ENCODE results near the gene PPT2.

PPT2 gene

GRCh38 chr6:32113386-32114352, 40.3 kb upstream of the PPT2 start:
- Histone ChIP-seq H3K9me3 (ENCODE audit: low read length) (no peaks in the 10 kb centered on the region), H3K27ac (ENCODE audit: low read depth, low read length) (peak overlapping the region; percentile 78), H3K9ac (ENCODE audit: low read length) (no peak overlapping the region), H3K27me3 (ENCODE audit: control insufficient read depth in 1 of 2, insufficient read depth in 2 of 2, low read length in 2 of 2) (no peaks in the 10 kb centered on the region), H3K36me3 (ENCODE audit: insufficient read depth, low read length) (peaks cover 34% of the 10 kb centered on the region), H3K4me3 (ENCODE audit: low read depth in 1 of 2, low read length in 2 of 2) (no peak overlapping the region), H3K4me1 (ENCODE audit: insufficient read depth, low read length) (peaks cover 42% of the 10 kb centered on the region)

- no peak overlapping the region for H3K9ac ChIP-seq (ENCODE audit: low read length)
- H3K9me3 ChIP-seq (ENCODE audit: low read length): no peaks in the 10 kb centered on the region
- peaks cover 46% of the 10 kb centered on the region for H3K4me1 ChIP-seq (ENCODE audit: insufficient read depth, low read length)
- peak overlapping the region; percentile 31 for H3K27ac ChIP-seq (ENCODE audit: low read depth, low read length)
- peaks cover 41% of the 10 kb centered on the region for H3K36me3 ChIP-seq (ENCODE audit: insufficient read depth, low read length)
- no peaks in the 10 kb centered on the region for H3K27me3 ChIP-seq (ENCODE audit: control insufficient read depth in 1 of 2, insufficient read depth in 2 of 2, low read length in 2 of 2)
- no peak overlapping the region for H3K4me3 ChIP-seq (ENCODE audit: low read depth in 1 of 2, low read length in 2 of 2)
These were observed 39.1 kb upstream of the PPT2 start for GRCh38 chr6:32114796-32115195.

GRCh38 chr6:32115623-32116022, 38.3 kb upstream of the PPT2 start:
- Histone ChIP-seq H3K4me1 (ENCODE audit: insufficient read depth, low read length) (peaks cover 37% of the 10 kb centered on the region), H3K36me3 (ENCODE audit: insufficient read depth, low read length) (peaks cover 46% of the 10 kb centered on the region), H3K9ac (ENCODE audit: low read length) (no peak overlapping the region), H3K4me3 (ENCODE audit: low read depth in 1 of 2, low read length in 2 of 2) (no peak overlapping the region), H3K27ac (ENCODE audit: low read depth, low read length) (no peak overlapping the region), H3K9me3 (ENCODE audit: low read length) (no peaks in the 10 kb centered on the region), H3K27me3 (ENCODE audit: control insufficient read depth in 1 of 2, insufficient read depth in 2 of 2, low read length in 2 of 2) (no peaks in the 10 kb centered on the region)

- Histone ChIP-seq H3K27ac (ENCODE audit: low read depth, low read length) (no peak overlapping the region), H3K36me3 (ENCODE audit: insufficient read depth, low read length) (peaks cover 56% of the 10 kb centered on the region), H3K9ac (ENCODE audit: low read length) (no peak overlapping the region), H3K4me3 (ENCODE audit: low read depth in 1 of 2, low read length in 2 of 2) (no peak overlapping the region), H3K27me3 (ENCODE audit: control insufficient read depth in 1 of 2, insufficient read depth in 2 of 2, low read length in 2 of 2) (no peaks in the 10 kb centered on the region), H3K4me1 (ENCODE audit: insufficient read depth, low read length) (peaks cover 28% of the 10 kb centered on the region), H3K9me3 (ENCODE audit: low read length) (no peaks in the 10 kb centered on the region)
These were observed 37.3 kb upstream of the PPT2 start for GRCh38 chr6:32116674-32117073.

GRCh38 chr6:32117461-32117860, 36.5 kb upstream of the PPT2 start:
- Histone ChIP-seq H3K27ac (ENCODE audit: low read depth, low read length) (no peak overlapping the region), H3K4me3 (ENCODE audit: low read depth in 1 of 2, low read length in 2 of 2) (no peak overlapping the region), H3K9me3 (ENCODE audit: low read length) (no peaks in the 10 kb centered on the region), H3K4me1 (ENCODE audit: insufficient read depth, low read length) (peaks cover 21% of the 10 kb centered on the region), H3K27me3 (ENCODE audit: control insufficient read depth in 1 of 2, insufficient read depth in 2 of 2, low read length in 2 of 2) (no peaks in the 10 kb centered on the region), H3K9ac (ENCODE audit: low read length) (no peak overlapping the region), H3K36me3 (ENCODE audit: insufficient read depth, low read length) (peaks cover 62% of the 10 kb centered on the region)

GRCh38 chr6:32118782-32119628, 34.9 kb upstream of the PPT2 start:
- Histone ChIP-seq H3K9me3 (ENCODE audit: low read length) (no peaks in the 10 kb centered on the region), H3K36me3 (ENCODE audit: insufficient read depth, low read length) (peaks cover 62% of the 10 kb centered on the region), H3K9ac (ENCODE audit: low read length) (peak overlapping the region; percentile 13), H3K27ac (ENCODE audit: low read depth, low read length) (peak overlapping the region; percentile 50), H3K4me1 (ENCODE audit: insufficient read depth, low read length) (peaks cover 11% of the 10 kb centered on the region), H3K27me3 (ENCODE audit: control insufficient read depth in 1 of 2, insufficient read depth in 2 of 2, low read length in 2 of 2) (no peaks in the 10 kb centered on the region), H3K4me3 (ENCODE audit: low read depth in 1 of 2, low read length in 2 of 2) (no peak overlapping the region)

GRCh38 chr6:32120573-32121059, 33.3 kb upstream of the PPT2 start:
- Histone ChIP-seq H3K9ac (ENCODE audit: low read length) (no peak overlapping the region), H3K27ac (ENCODE audit: low read depth, low read length) (no peak overlapping the region), H3K4me1 (ENCODE audit: insufficient read depth, low read length) (peaks cover 11% of the 10 kb centered on the region), H3K4me3 (ENCODE audit: low read depth in 1 of 2, low read length in 2 of 2) (no peak overlapping the region), H3K27me3 (ENCODE audit: control insufficient read depth in 1 of 2, insufficient read depth in 2 of 2, low read length in 2 of 2) (no peaks in the 10 kb centered on the region), H3K9me3 (ENCODE audit: low read length) (no peaks in the 10 kb centered on the region), H3K36me3 (ENCODE audit: insufficient read depth, low read length) (peaks cover 72% of the 10 kb centered on the region)

GRCh38 chr6:32123681-32124080, 30.3 kb upstream of the PPT2 start:
- Histone ChIP-seq H3K36me3 (ENCODE audit: insufficient read depth, low read length) (peaks cover 55% of the 10 kb centered on the region), H3K4me3 (ENCODE audit: low read depth in 1 of 2, low read length in 2 of 2) (no peak overlapping the region), H3K9me3 (ENCODE audit: low read length) (no peaks in the 10 kb centered on the region), H3K4me1 (ENCODE audit: insufficient read depth, low read length) (peaks cover 28% of the 10 kb centered on the region), H3K9ac (ENCODE audit: low read length) (no peak overlapping the region), H3K27me3 (ENCODE audit: control insufficient read depth in 1 of 2, insufficient read depth in 2 of 2, low read length in 2 of 2) (no peaks in the 10 kb centered on the region), H3K27ac (ENCODE audit: low read depth, low read length) (no peak overlapping the region)

GRCh38 chr6:32126880-32127279, 27.1 kb upstream of the PPT2 start:
- Histone ChIP-seq H3K27ac (ENCODE audit: low read depth, low read length) (no peak overlapping the region), H3K27me3 (ENCODE audit: control insufficient read depth in 1 of 2, insufficient read depth in 2 of 2, low read length in 2 of 2) (no peaks in the 10 kb centered on the region), H3K9me3 (ENCODE audit: low read length) (no peaks in the 10 kb centered on the region), H3K36me3 (ENCODE audit: insufficient read depth, low read length) (peaks cover 31% of the 10 kb centered on the region), H3K9ac (ENCODE audit: low read length) (peak overlapping the region; percentile 89), H3K4me3 (ENCODE audit: low read depth in 1 of 2, low read length in 2 of 2) (peak overlapping the region; percentile 95 to 99), H3K4me1 (ENCODE audit: insufficient read depth, low read length) (peaks cover 31% of the 10 kb centered on the region)

GRCh38 chr6:32127409-32127716, 26.6 kb upstream of the PPT2 start:
- H3K27me3 ChIP-seq (ENCODE audit: control insufficient read depth in 1 of 2, insufficient read depth in 2 of 2, low read length in 2 of 2): no peaks in the 10 kb centered on the region
- H3K27ac ChIP-seq (ENCODE audit: low read depth, low read length): peak overlapping the region; percentile 80
- H3K4me1 ChIP-seq (ENCODE audit: insufficient read depth, low read length): peaks cover 31% of the 10 kb centered on the region
- H3K36me3 ChIP-seq (ENCODE audit: insufficient read depth, low read length): peaks cover 27% of the 10 kb centered on the region
- H3K9ac ChIP-seq (ENCODE audit: low read length): peak overlapping the region; percentile 89
- no peaks in the 10 kb centered on the region for H3K9me3 ChIP-seq (ENCODE audit: low read length)
- H3K4me3 ChIP-seq (ENCODE audit: low read depth in 1 of 2, low read length in 2 of 2): peak overlapping the region; percentile 95 to 99
